A549 (cell line): ENCODE measurements around the gene SPRYD7.

Experiments
- CEBPB ChIP-seq, 2 experiments: fragments of >200 bp in 1 of 2; sonication (Bioruptor Twin) in 1 of 2; formaldehyde crosslinking in 1 of 2; IDR thresholded peaks; 2 replicates each; pipeline ENCODE4 v1.6.1; 2012 to 2016
- CHD2 ChIP-seq: fragments of 150-350 bp; IDR thresholded peaks from 2 replicates; pipeline ENCODE4 v1.6.1; 2014; ENCODE audit warnings: low read length; ENCODE audit not compliant: partially characterized antibody
- EP300 ChIP-seq, 2 experiments: fragments of >200 bp; sonication (Bioruptor Twin); formaldehyde crosslinking; IDR thresholded peaks; 2 replicates in 1 of 2; 3 replicates in 1 of 2; pipeline ENCODE4 v1.6.1; 2016 to 2017
- ESRRA ChIP-seq: fragments of 150-350 bp; IDR thresholded peaks from 2 replicates; pipeline ENCODE4 v1.6.1; 2014; ENCODE audit warnings: mild to moderate bottlenecking, low read length, borderline replicate concordance
- FOSB ChIP-seq: fragments of 250-450 bp; sonication (Bioruptor Pico); IDR thresholded peaks from 2 replicates; pipeline ENCODE4 v1.5.0; 2020; ENCODE audit warnings: mild to moderate bottlenecking, moderate library complexity
- FOSL2 ChIP-seq, 2 experiments: fragments of 450-650 bp in 1 of 2; fragments of >200 bp in 1 of 2; sonication (Bioruptor Twin) in 1 of 2; formaldehyde crosslinking; IDR thresholded peaks; 2 replicates each; pipeline versions ENCODE4 v1.5.0 to v1.6.1; 2016 to 2020; ENCODE audit warnings: mild to moderate bottlenecking in 1 of 2, moderate library complexity in 1 of 2
- HDAC2 ChIP-seq: fragments of 200-600 bp; sonication (generic); IDR thresholded peaks from 2 replicates; pipeline ENCODE4 v1.6.1; 2016
- MAFK ChIP-seq: fragments of 450-650 bp; IDR thresholded peaks from 2 replicates; pipeline ENCODE4 v1.6.1; 2014; ENCODE audit not compliant: partially characterized antibody
- MYC ChIP-seq: IDR thresholded peaks from 2 replicates; pipeline ENCODE4 v1.6.1; 2012; ENCODE audit warnings: mild to moderate bottlenecking, inconsistent platforms, low read length, improper control_type of control experiment, borderline replicate concordance
- POLR2A ChIP-seq: IDR thresholded peaks from 2 replicates; pipeline ENCODE4 v1.6.1; 2012; ENCODE audit warnings: mild to moderate bottlenecking, low read length
- ZC3H11A ChIP-seq: fragments of 450-650 bp; IDR thresholded peaks from 2 replicates; pipeline ENCODE4 v1.6.1; 2014; ENCODE audit warnings: antibody characterized with exemption, mild to moderate bottlenecking
- TF ChIP-seq, protein P1 (sequence below): fragments of >200 bp; sonication (Bioruptor Twin); formaldehyde crosslinking; IDR thresholded peaks from 3 replicates; pipeline ENCODE4 v1.5.1; 2016

DNA sequence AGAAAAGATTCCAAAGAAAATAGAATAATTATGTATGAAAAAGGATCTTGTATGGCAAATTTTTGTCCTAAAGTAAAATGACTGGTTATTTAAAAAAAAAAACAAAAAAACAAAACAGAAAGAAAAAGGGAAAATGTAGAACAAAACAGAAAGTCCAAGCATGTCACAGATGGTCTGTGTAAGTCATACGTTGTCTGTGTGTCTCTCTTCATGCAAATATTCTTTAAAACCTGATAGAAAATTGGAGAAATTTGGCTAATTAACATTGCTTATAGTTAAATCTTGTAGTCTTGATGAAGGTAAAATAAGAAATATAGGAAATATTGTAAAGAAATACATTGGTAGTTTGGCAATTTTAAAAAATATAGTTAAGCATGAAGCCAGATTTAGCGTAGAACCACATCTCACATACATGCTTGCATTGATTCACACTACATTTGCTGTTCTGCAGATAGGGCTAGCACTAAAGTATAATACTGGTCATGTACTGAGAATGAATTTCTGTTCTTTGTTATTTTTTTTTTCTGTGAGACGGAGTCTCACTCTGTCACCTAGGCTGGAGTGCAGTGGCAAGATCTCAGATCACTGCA lies 58.4 kb downstream of the SPRYD7 start:
- TF ChIP-seq ESRRA (no peak), POLR2A (no peak), MAFK (no peak), EP300 (IDR thresholded peaks at IDR 0.05) (no peak), CEBPB (IDR thresholded peaks at IDR 0.05) (no peak), HDAC2 (no peak), MYC (no peak), FOSL2 (IDR thresholded peaks at IDR 0.05) (no peak), FOSL2 (CRISPR knock-in tag; IDR thresholded peaks at IDR 0.05) (no peak), CHD2 (no peak), ZC3H11A (no peak), FOSB (CRISPR knock-in tag) (no peak)
- TF ChIP-seq, protein P1, sequence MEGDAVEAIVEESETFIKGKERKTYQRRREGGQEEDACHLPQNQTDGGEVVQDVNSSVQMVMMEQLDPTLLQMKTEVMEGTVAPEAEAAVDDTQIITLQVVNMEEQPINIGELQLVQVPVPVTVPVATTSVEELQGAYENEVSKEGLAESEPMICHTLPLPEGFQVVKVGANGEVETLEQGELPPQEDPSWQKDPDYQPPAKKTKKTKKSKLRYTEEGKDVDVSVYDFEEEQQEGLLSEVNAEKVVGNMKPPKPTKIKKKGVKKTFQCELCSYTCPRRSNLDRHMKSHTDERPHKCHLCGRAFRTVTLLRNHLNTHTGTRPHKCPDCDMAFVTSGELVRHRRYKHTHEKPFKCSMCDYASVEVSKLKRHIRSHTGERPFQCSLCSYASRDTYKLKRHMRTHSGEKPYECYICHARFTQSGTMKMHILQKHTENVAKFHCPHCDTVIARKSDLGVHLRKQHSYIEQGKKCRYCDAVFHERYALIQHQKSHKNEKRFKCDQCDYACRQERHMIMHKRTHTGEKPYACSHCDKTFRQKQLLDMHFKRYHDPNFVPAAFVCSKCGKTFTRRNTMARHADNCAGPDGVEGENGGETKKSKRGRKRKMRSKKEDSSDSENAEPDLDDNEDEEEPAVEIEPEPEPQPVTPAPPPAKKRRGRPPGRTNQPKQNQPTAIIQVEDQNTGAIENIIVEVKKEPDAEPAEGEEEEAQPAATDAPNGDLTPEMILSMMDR: no peak
